HepG2 (cell line): ENCODE results near the gene GPR68.

Experiments
- CTCF ChIP-seq: sonication (generic); formaldehyde crosslinking; IDR thresholded peaks from 2 replicates; pipeline ENCODE4 v1.5.0; 2020; ENCODE audit warnings: mild to moderate bottlenecking, missing genetic modification reagents, moderate library complexity
- MAX ChIP-seq: IDR thresholded peaks from 2 replicates; pipeline ENCODE4 v1.6.1; 2012; ENCODE audit warnings: inconsistent platforms
- TAF1 ChIP-seq: sonication (generic); formaldehyde crosslinking; IDR thresholded peaks from 2 replicates; pipeline ENCODE4 v1.4.0; 2020; ENCODE audit warnings: missing genetic modification reagents
- ZNF24 ChIP-seq: fragments of 450-650 bp; IDR thresholded peaks from 2 replicates; pipeline ENCODE4 v1.6.1; 2017; ENCODE audit warnings: antibody characterized with exemption, mild to moderate bottlenecking
- ZNF749 ChIP-seq: sonication (generic); formaldehyde crosslinking; IDR thresholded peaks from 2 replicates; pipeline ENCODE4 v1.8.0; 2022; ENCODE audit warnings: mild to moderate bottlenecking, missing genetic modification reagents, moderate library complexity, borderline replicate concordance
- ZSCAN9 ChIP-seq: IDR thresholded peaks from 2 replicates; pipeline ENCODE4 v1.6.1; 2016; ENCODE audit warnings: borderline replicate concordance

DNA sequence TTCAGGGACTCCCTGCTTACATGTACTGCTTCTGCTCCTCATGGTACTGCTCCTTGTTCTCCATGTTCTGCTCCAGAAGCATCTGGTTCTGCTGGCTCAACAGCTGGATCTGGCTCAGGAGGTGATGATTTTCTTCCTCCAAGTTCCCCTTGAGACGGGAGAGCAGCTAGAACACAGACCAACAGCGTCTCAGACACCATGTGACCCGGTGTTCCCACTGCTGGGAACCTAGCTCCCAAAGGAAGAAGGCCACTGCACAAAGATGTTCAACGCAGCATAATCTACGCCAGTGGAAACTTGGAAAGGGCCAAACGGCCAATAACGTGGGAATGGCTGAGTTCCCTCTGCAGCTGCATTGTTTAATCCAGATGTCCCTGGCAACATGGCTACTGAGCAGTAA is 49.6 kb upstream of the GPR68 start:
- TF ChIP-seq CTCF (no peak), ZNF749 (CRISPR knock-in tag) (no peak), ZNF24 (no peak), MAX (no peak), ZSCAN9 (CRISPR knock-in tag) (no peak), TAF1 (CRISPR knock-in tag) (no peak)
